Rectal smooth muscle tissue (tissue), 1 donor: ENCODE data around the gene FLOT1.

Experiments used
- H3K27ac ChIP-seq: one replicate; pipeline ENCODE4 v1.7.0; 2013; ENCODE audit warnings: low read depth, low read length, inconsistent platforms
- H3K27me3 ChIP-seq: one replicate; pipeline ENCODE4 v1.7.0; 2013; ENCODE audit warnings: low read length; ENCODE audit not compliant: control insufficient read depth, insufficient read depth
- H3K36me3 ChIP-seq: one replicate; pipeline ENCODE4 v1.7.0; 2013; ENCODE audit warnings: low read length; ENCODE audit not compliant: control insufficient read depth, insufficient read depth
- H3K4me1 ChIP-seq: one replicate; pipeline ENCODE4 v1.7.0; 2013; ENCODE audit warnings: low read length; ENCODE audit not compliant: control insufficient read depth, insufficient read depth
- H3K4me3 ChIP-seq: one replicate; pipeline ENCODE4 v1.7.0; 2013; ENCODE audit warnings: low read length
- H3K9ac ChIP-seq: one replicate; pipeline ENCODE4 v1.7.0; 2013; ENCODE audit warnings: low read length

Gene FLOT1

GRCh38 chr6:30682143-30683117 lies 60.1 kb downstream of the FLOT1 start:
- Histone ChIP-seq H3K36me3 (peaks cover 11% of the 10 kb centered on the region), H3K4me1 (peaks cover 31% of the 10 kb centered on the region), H3K27ac (peak overlapping the region; percentile 99), H3K9ac (peak overlapping the region; percentile 91), H3K4me3 (peak overlapping the region; percentile 66), H3K27me3 (no peaks in the 10 kb centered on the region)

DNA sequence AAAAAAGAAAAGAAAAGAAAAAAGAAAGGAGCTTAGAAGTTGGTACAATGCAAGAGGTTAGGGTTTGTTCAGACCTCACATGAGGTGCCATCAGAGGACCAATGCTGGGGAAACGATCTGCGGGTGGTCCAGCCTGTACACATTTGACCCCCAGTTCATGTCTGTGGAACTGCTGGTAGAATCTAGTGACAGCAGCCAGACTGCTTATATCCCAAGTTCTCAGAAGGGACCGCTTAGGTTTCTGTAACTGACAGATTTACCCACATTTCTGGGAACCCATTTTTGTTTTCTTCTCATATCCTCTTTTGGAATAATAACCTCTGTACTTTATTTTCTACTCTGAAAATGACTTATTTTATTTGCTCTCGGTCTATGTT lies 60.7 kb downstream of the FLOT1 start:
- Histone ChIP-seq H3K9ac (peak overlapping the region; percentile 57), H3K36me3 (peaks cover 18% of the 10 kb centered on the region), H3K4me1 (peaks cover 31% of the 10 kb centered on the region), H3K27ac (peak overlapping the region; percentile 99), H3K27me3 (no peaks in the 10 kb centered on the region), H3K4me3 (peak overlapping the region; percentile 66)

GRCh38 chr6:30679765-30680535 lies 62.5 kb downstream of the FLOT1 start:
- Histone ChIP-seq H3K4me1 (peaks cover 31% of the 10 kb centered on the region), H3K36me3 (peaks cover 22% of the 10 kb centered on the region), H3K27ac (peak overlapping the region; percentile 77), H3K9ac (no peak overlapping the region), H3K27me3 (no peaks in the 10 kb centered on the region), H3K4me3 (peak overlapping the region; percentile 54)

GRCh38 chr6:30678964-30679726 lies 63.3 kb downstream of the FLOT1 start:
- Histone ChIP-seq H3K9ac (no peak overlapping the region), H3K36me3 (peaks cover 22% of the 10 kb centered on the region), H3K27me3 (no peaks in the 10 kb centered on the region), H3K27ac (peak overlapping the region; percentile 77), H3K4me3 (peak overlapping the region; percentile 54), H3K4me1 (peaks cover 31% of the 10 kb centered on the region)
